DND-41 (cell line): ENCODE measurements around the gene NT5C.

Source experiments
- EZH2 ChIP-seq: IDR thresholded peaks from 3 replicates; pipeline ENCODE4 v1.6.1; 2012; ENCODE audit warnings: borderline replicate concordance, low read depth, mild to moderate bottlenecking, moderate library complexity, low read length, inconsistent platforms; ENCODE audit not compliant: severe bottlenecking
- TF ChIP-seq, protein P1 (sequence below): IDR thresholded peaks from 2 replicates; pipeline ENCODE4 v1.5.1; 2012; ENCODE audit warnings: borderline replicate concordance, low read length, moderate library complexity, mild to moderate bottlenecking; ENCODE audit not compliant: poor library complexity, severe bottlenecking; ENCODE audit errors: extremely low read depth

DNA sequence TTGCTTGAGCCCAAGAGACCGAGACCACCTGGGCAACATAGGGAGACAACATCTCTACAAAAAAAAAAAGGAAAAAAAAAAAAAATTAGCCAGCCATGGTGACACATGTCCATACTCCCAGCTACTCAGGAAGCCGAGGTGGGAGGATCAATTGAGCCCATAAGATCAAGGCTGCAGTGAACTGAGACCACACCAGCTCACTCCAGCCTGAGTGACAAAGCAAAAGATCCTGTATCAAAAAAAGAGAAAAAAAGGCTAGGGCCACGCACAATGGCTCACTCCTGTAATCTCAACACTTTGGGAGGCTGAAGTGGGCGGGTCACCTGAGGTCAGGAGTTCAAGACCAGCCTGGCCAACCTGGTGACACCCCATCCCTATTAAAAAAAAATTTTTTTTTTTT is 37.5 kb upstream of the NT5C start:
- TF ChIP-seq, protein P1, sequence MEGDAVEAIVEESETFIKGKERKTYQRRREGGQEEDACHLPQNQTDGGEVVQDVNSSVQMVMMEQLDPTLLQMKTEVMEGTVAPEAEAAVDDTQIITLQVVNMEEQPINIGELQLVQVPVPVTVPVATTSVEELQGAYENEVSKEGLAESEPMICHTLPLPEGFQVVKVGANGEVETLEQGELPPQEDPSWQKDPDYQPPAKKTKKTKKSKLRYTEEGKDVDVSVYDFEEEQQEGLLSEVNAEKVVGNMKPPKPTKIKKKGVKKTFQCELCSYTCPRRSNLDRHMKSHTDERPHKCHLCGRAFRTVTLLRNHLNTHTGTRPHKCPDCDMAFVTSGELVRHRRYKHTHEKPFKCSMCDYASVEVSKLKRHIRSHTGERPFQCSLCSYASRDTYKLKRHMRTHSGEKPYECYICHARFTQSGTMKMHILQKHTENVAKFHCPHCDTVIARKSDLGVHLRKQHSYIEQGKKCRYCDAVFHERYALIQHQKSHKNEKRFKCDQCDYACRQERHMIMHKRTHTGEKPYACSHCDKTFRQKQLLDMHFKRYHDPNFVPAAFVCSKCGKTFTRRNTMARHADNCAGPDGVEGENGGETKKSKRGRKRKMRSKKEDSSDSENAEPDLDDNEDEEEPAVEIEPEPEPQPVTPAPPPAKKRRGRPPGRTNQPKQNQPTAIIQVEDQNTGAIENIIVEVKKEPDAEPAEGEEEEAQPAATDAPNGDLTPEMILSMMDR = no peak
- TF ChIP-seq EZH2 = no peak
